HG03060 (cell line): ENCODE results near the gene ZNF593OS.

Experiments used
- ATAC-seq: cut with Tn5 transposase; IDR thresholded peaks from one replicate; pipeline ENCODE4 v1.9.1; 2021; ENCODE audit warnings: low read depth, moderate number of reproducible peaks; ENCODE audit not compliant: unreplicated experiment

Gene ZNF593OS

DNA sequence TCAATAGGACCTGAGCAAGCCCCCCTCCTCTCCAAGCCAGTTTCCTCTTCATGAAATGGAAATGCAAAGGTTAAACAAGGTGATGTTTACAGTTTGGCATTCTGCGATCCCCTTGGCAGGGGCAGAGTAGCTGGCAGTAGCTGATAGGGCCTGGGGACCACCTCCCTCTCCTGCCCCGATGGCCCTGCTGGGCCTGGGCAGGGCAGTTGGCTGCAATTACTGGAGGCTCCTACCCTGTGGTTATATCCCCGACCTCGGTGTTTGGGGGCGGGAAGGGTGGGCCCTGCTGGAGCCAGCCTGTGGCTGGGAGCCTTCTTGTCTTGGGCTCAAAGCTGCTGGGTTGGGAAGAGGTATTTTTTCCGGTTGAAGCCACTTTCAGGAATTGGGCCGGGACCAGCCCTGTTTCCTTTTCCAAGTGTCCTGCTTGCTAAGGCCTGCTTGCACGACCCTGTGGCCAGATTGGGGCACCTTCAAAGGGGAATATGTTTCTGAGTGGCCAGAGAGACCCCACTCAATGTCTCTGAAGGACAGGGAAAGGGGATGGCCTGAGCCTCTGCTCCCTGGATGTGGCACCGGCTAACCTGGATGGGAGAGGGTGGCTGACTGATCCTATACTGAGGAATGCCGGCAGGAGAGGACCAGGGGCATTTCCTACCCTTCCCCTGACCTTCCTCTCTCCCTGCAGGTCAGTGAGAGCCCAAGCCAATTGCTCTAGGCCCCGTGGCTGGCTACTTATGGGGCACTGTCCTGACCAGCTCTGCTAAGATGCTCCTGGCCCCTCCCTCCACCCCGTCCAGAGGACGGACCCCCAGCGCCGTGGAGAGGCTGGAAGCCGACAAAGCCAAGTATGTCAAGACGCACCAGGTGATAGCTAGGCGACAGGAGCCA is 10.9 kb downstream of the ZNF593OS start:
- ATAC-seq: no peak

- no peak for ATAC-seq
These were observed 11.9 kb downstream of the ZNF593OS start for GRCh38 chr1:26159743-26160039.

DNA sequence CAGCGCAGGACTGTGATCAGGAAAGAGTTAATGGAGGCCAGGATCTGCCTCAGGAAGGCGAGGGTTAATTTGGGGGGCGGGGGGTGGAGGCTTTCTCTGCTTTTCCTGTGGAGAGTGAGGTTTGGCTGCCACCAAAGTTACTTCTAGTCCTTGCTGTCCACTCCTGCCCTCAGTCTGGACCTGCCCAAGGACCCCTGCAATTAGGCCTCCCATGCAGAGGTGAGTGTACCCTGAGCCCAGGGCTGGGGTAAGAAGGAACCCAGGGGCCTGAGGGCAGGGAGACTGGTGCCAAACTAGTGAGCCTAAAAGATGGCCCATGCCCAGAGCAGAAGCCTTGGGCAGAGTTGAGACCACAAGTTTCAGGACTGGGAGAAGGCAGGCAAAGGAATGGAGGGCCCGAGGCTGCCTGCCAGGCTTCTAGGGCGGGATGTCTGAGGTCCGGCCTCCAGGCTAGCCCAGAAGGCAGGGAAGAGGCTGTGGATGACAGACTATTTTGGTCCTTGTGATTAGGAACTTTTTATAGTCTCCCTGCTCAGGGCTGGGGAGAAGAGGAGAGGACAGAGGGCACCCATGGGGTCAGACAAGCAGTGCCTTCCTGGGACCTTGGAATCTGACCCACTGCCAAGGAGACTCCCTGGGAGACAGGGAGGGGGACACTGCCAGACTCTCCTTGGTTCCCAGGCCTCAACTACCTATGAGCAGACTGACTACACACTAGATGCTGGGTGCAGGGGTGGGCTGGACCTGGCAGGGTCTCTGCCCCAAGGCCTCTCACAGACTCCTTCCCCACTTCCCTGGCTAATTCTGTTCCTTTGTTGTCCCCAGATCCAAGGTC is 12.5 kb downstream of the ZNF593OS start, which contains the start of gene FAM110D:
FAM110D (plus strand) TSS at position 172 of the 835 bp plus-strand sequence. CDS start 2,213 bp downstream, outside the sequence.
- no peak for ATAC-seq

DNA sequence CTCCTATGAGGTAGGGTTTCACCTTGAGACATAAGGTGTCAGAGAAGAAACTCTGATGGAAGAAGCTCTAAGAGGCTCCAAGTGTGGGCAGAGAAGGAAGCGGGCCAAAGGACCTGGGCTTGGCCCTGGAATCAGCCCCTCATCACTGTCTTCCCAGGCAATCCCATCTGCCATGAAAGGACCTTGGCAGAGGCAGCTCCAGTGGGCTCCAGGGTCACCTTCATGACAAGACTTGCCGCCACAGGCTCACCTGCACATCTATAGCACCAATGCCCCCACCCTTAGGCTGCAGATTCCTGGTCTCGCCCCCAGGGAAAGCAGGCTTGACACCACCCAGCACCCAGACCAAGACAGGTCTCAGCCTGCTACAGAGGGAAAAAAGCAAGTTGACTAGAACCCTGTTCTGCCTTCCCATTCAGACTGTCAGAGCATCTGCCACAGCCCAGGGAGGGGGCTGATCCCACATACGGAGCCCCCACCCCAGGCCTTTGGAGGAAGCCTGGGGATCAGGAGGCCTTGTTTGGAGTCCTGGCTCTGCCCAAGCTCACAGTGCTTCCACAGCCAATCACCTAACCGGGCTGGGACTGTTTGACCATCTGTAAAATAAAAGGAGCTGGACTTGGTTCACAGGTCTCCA is 13.2 kb downstream of the ZNF593OS start:
- no peak for ATAC-seq

DNA sequence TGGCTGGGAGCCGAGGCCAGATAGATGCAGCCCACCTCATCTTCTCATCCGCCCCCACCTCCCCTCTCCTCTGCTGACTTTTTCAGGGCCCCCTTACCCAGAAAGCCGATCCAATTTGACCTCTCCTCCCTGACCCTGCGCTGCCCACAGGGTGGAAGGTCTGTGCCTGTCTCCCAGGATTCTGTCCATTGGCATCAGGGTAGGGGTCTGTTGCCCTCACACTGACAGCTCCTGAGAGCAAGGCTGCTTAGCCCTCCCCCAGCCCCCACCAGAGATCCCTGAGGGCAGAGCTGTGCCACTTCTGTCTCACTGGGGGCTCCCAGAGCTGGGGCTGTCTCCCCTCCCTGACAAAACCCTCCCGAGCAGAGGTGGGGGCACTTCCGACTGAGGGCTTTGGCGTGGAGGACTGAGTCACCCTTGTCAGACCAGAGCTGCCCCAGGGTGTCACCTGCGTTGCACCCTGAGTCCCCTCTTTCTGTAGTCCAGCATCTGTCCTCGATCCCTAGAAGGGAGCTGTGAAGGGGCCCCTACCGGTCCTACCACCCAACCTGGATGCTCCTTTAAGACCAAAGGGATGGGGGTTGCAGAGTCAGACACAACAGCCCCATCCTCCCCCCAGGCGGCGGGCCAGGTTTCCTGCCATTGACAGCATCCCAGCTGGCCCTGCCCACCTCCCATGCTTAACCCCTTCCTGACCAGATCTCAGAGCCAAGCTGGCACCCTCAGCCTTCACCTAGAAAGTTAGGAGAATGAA is 15.2 kb downstream of the ZNF593OS start:
- no peak for ATAC-seq

DNA sequence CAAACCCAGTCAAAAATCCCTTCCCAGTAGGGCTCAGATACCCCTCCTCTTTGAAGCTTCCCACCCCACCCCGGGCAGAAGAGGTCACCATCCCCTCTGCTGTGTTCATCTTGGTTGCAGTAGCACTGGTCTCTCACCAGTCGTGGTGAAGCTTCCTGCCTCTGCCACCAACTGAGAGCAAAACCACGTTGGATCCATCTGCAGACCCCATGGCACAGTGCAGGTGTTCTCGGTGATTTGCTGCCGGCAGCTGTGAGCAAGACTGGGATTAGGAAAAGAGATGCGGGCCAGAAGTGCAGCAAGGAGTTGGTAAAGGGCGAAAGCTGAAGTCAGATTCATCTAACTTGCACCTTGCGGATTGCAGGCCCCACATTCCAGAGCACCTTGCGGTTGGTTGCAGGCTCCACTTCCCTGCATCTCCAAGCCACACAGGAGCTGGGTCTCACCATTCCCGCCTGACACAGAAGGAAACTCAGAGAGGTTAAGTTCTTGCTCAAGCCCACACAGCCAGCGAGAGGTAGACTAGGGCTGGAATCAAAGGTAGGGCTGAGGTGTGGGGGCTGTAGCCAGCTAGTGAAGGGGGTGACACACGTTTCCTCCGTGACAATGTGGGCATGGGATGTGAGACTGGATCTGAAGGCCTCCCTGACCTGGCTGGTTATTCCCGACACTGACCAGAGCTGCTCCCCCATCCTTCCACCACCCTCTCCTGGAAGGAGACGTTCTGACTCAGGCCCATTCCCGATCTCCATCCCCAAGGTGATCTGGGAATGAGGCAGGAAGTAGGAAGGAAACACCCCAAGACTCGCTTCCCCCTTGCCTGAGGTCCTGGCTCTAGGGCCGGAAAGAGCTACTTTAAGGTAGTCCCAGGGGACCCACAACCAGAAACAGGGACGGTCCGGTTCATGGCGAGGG is 16.0 kb downstream of the ZNF593OS start:
- ATAC-seq: no peak

DNA sequence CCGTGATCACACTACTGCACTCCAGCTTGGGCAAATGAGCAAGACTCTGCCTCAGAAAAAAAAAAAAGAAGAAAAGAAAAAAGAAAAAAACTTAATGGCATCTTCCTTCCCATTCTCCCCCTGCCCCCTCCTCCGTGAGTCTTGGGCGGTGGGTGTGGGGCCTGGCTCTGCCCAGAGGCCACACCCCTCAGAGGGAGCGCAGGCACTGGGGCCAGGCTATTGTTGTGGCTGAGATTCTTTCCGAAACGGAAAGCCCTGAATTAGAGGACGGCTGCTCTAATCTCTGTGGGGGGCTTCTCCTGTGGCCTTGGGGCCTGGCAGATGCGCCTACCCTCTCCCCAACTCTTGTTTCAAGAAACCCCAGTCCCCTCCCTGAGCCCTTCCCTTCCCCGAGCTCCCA is 16.9 kb downstream of the ZNF593OS start:
- ATAC-seq: no peak

DNA sequence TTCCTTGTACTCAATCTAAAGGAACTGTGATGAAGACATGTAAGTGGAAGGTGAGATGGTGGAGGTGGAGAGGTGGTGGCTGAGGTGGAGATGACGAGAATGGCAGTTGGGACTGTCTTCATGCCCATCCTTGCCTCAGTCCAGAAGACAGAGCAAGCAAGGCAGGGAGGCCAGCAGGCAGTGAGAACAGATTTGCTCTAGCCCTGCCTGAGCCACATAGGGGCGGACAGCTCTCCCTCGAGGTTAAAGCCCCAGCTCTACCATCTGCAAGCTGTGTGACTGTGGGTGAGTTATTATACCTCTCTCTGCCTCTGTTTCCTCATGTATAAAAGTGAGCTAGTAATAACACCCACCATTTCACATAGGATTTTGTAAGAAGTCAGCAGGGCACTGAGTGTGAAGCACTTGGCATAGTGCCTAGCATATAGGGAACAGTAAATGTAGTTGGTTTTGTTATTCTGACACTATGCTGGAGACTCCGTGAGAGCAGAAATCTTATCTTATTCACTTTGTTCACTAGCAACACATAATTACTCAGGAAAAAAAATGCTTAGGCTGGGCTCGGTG is 17.6 kb downstream of the ZNF593OS start:
- ATAC-seq: no peak

DNA sequence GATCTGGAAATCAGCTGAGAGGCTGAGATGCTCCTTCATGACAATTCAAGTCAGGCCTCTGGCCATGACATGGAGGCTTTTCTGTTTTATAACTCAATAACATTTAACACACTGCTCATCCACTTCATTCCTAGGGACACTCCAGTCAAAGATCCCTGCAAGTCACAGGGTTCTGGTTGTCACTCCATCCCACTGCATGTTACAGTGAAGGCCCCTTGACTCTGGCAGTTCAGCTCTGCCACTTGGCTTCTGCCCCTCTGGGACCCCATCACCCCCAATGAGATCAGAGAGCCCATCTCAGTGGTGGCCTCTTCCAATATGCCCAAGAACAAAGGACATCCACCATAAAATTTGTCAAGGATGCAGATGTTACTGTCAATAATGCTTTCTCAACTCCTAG is 22.7 kb downstream of the ZNF593OS start:
- no peak for ATAC-seq

GRCh38 chr1:26145960-26146294 is 25.7 kb downstream of the ZNF593OS start:
- no peak for ATAC-seq

GRCh38 chr1:26145041-26145959 is 26.3 kb downstream of the ZNF593OS start:
- ATAC-seq: no peak

DNA sequence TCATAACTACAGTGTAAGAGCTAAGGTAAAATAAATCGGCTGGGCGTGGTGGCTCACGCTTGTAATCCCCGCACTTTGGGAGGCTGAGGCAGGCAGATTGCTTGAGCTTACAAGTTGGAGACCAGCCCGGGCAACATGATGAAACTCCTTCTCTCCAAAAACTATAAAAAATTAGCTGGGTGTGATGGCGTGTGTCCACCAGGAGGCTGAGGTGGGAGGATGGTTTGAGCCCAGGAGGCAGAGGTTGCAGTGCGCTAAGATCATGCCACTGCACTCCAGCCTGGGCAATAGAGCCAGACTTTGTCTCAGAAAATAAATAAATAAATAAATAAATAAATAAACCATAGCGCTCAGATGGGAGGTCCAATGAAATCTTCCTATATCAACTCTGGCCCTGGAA is 29.5 kb downstream of the ZNF593OS start:
- ATAC-seq: no peak

DNA sequence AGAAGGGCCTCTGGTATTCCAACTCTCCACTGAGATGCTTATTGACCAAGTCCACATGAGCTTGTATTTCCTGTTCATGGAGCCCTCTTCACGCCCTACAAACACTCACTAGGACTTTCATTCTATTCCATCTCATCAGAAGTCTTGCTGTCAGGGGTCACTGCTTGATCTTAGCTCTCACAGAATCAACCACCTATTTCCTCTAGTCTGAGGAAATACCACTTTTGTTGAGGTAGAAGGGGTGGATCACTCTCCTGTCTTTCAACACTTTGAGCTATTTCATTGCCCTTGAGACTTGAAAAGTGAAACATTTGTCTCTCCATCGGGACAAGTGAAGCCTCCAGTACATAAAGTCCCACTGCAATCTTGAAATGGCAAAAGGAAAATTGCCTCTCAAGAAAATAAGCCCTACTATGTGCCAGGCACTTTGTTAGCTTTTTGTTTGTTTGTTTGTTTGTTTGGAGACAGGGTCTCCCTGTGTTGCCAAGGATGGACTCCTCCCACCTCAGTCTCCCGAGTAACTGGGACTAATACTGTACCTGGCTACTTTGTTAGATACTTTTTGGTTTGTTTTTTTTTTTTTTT is 32.6 kb downstream of the ZNF593OS start:
- no peak for ATAC-seq

DNA sequence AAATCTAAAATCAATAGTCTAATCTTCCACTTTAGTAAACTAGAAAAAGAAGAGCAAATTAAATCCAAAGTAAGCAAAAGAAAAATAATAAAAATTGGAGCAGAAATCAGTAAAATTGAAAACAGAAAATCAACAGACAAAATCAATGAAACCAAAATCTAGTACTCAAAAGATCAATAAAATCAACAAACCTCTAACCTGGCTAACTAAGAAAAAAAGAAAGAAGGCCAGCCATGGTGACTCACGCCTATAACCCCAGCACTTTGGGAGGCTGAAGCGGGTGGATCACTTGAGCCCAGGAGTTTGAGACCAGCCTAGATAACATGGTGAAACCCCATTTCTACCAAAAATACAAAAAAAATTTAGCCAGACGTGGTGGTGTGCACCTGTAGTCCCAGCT is 37.2 kb downstream of the ZNF593OS start:
- ATAC-seq: no peak

DNA sequence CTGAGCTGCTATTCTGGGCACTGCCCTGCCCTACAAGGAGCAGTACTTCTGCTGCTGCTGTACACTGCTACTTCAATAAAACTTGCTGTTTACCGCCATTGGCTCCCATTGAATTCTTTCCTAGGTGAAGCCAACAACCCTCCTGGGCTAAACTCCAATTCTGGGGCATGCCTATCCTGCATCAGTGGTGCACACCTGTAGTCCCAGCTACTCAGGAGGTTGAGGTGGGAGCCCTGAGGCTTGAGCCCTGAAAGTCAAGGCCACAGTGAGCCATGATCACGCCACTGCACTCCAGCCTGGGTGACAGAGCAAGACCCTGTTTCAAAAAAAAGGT is 38.8 kb downstream of the ZNF593OS start:
- ATAC-seq: no peak

GRCh38 chr1:26132128-26132833 is 39.4 kb downstream of the ZNF593OS start:
- ATAC-seq: no peak

DNA sequence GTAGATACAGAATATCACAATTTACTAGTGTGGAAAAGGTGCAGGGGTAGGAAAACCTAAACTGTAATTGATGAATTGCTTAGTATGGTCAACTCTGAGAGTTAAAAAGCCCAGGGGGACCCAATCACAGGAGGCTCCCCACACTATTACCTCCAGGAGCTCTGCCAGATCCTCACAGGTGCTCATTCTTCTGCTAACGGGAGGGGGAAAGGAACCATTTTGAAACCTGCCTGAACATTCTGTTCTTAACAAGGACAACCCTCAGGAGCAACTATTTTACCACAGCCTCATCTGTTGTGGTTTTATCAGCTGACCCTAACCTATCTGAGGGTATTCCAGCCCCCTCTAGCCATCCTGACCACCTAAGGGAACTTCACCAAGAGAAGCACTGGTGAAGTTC is 40.9 kb downstream of the ZNF593OS start:
- ATAC-seq: no peak
